Measurements from ENCODE around the gene UNC93B1. TPM values are rescaled to one million over a fixed set of nuclear protein-coding genes. Genes with fewer than 3 reads are reported as not detected.

The UNC93B1 gene
- total RNA-seq, 1 donor from 2014 or later = 74.7 TPM

- intact Hi-C loops (cut with DNase I) = loop anchor here (1.0 to 10.0 kb wide), 4 partner anchors 20 to 434 kb away; partner anchors contain the start of genes CHKA, NDUFS8 and TCIRG1
Measured at GRCh38 chr11:68010090-68011041, 6.5 kb upstream of the UNC93B1 start, which contains the start of gene ALDH3B1. ALDH3B1 (plus strand) TSS chr11:68010327; CDS start chr11:68015298, 4,971 bp downstream.

GRCh38 chr11:68009391-68010089, 5.6 kb upstream of the UNC93B1 start:
- H3K4me1 ChIP-seq = peaks cover 9 to 29% of the 10 kb centered on the region in 2 donors
- peak overlapping the region; percentile 35 to 60 for H3K4me3 ChIP-seq
- H3K27ac ChIP-seq = peak overlapping the region; percentile 82 to 91
- H3K27me3 ChIP-seq = no peaks in the 10 kb centered on the region
- intact Hi-C loops (cut with DNase I) = loop anchor here (1.0 to 10.0 kb wide), 5 partner anchors 21 to 435 kb away; partner anchors contain the start of genes CHKA, NDUFS8 and TCIRG1
- DNase-seq (ENCODE audit: low spot score in 2 of 2) = no peak
- TF ChIP-seq CTCF (IDR thresholded peaks at IDR 0.05) = peak in 2 of 3 experiments; percentile 5 to 37
- H3K36me3 ChIP-seq = no peaks in the 10 kb centered on the region
- H3K9me3 ChIP-seq = no peaks in the 10 kb centered on the region

More at GRCh38 chr11:68010090-68011041, 6.5 kb upstream of the UNC93B1 start, which contains the start of gene ALDH3B1:
- Histone ChIP-seq H3K4me3 (peak within 1 kb of the TSS; percentile 35 to 60), H3K27ac (peak within 1 kb of the TSS; percentile 82 to 91), H3K27me3 (no peaks in the 10 kb centered on the region), H3K4me1 (peaks cover 9 to 32% of the 10 kb centered on the region in 2 donors), H3K36me3 (no peaks in the 10 kb centered on the region), H3K9me3 (no peaks in the 10 kb centered on the region)
- TF ChIP-seq CTCF (IDR thresholded peaks at IDR 0.05) = no peak
- peak; percentile 74 to 97 for DNase-seq (ENCODE audit: low spot score in 2 of 2)

- intact Hi-C loops (cut with DNase I) = loop anchor here (10.0 kb wide), 1 partner anchor 196 kb away; no protein-coding TSS in a partner anchor
- no peak overlapping the region for H3K4me3 ChIP-seq
- no peaks in the 10 kb centered on the region for H3K9me3 ChIP-seq
- no peaks in the 10 kb centered on the region for H3K36me3 ChIP-seq
- peak overlapping the region in 1 of 2 donors; percentile 91 for H3K27ac ChIP-seq
- TF ChIP-seq CTCF (IDR thresholded peaks at IDR 0.05) = no peak
- no peak for DNase-seq (ENCODE audit: low spot score in 2 of 2)
- peaks cover 9 to 24% of the 10 kb centered on the region in 2 donors for H3K4me1 ChIP-seq
- H3K27me3 ChIP-seq = no peaks in the 10 kb centered on the region
Measured at GRCh38 chr11:68008381-68009337, 4.8 kb upstream of the UNC93B1 start.

GRCh38 chr11:68007498-68008380, 3.8 kb upstream of the UNC93B1 start:
- no peak overlapping the region for H3K27ac ChIP-seq
- TF ChIP-seq CTCF (IDR thresholded peaks at IDR 0.05) = no peak
- no peaks in the 10 kb centered on the region for H3K9me3 ChIP-seq
- intact Hi-C loops (cut with DNase I) = loop anchor here (10.0 kb wide), 1 partner anchor 197 kb away; no protein-coding TSS in a partner anchor
- no peak overlapping the region for H3K4me3 ChIP-seq
- no peak for DNase-seq (ENCODE audit: low spot score in 2 of 2)
- no peaks in the 10 kb centered on the region for H3K27me3 ChIP-seq
- H3K4me1 ChIP-seq = peaks cover 9 to 25% of the 10 kb centered on the region in 2 donors
- H3K36me3 ChIP-seq = no peaks in the 10 kb centered on the region
